IPS-18c (cell line): ENCODE measurements around the gene RFTN2.
"Not testable (repeated sequence)": the region's sequence is repeated elsewhere in the genome, so short reads cannot be mapped to it uniquely, and the experiment has no call there.

Experiments
- H3K4me3 ChIP-seq: 2 replicates; pipeline ENCODE4 v1.7.0; 2013; ENCODE audit warnings: low read depth, mild to moderate bottlenecking, low read length, moderate library complexity; ENCODE audit not compliant: insufficient read depth
- H3K9me3 ChIP-seq: one replicate; pipeline ENCODE4 v1.6.1; 2013; ENCODE audit warnings: mild to moderate bottlenecking, low read length, moderate library complexity; ENCODE audit not compliant: control insufficient read depth, insufficient read depth

RFTN2 gene

DNA sequence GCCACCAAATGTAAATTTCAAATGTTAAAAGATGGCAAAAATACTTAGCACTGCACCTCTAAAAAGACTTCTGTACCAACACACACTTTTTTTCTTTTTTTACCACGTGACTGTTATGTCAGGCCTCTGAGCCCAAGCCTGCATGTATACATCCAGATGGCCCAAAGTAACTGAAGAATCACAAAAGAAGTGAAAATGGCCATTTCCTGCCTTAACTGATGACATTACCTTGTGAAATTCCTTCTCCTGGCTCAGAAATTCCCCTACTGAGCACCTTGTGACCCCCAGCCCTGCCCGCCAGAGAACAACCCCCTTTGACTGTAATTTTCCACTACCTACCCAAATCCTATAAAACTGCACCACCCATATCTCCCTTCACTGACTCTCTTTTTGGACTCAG lies 97.1 kb downstream of the RFTN2 start:
- not testable (repeated sequence) for H3K9me3 ChIP-seq, H3K4me3 ChIP-seq

DNA sequence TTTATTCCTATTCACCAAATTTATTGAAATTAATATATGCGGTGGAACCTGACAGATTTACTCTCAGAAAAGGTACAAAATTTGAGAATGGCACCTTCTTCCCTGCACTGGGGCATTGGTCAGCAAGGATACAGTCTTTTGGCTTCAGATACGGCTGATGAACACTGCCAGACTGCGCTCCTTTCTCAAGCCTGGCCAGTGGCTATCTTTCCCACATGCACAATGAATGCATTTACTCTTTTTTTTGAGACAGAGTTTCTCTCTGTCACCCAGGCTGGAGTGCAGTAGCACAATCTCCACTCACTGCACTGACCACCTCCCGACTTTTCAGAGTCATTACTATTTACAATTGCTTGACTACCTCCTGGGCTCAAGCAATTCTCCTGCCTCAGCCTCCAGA lies 97.9 kb downstream of the RFTN2 start:
- Histone ChIP-seq H3K9me3 (peaks cover 7% of the 10 kb centered on the region), H3K4me3 (no peak overlapping the region)

DNA sequence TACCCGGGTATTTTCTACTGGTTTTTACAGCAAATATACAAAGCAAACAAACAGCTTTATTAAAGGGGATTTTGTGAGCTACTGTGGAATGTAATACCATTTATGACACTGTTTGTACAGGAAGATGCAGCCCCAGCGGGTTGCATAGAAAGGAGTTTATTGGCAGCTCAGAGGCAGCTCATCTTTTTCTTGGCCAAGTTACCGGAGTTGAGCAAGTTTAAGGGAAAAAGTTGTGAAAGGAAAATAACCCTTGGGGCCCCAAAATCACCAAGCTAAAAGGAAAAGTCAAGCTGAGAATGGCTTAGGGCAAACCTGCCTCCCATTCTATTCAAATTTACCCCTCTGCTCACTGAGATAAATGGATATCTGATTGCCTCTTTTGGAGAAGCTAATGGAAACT lies 98.8 kb downstream of the RFTN2 start:
- Histone ChIP-seq H3K4me3 (no peak overlapping the region), H3K9me3 (peaks cover 7% of the 10 kb centered on the region)

DNA sequence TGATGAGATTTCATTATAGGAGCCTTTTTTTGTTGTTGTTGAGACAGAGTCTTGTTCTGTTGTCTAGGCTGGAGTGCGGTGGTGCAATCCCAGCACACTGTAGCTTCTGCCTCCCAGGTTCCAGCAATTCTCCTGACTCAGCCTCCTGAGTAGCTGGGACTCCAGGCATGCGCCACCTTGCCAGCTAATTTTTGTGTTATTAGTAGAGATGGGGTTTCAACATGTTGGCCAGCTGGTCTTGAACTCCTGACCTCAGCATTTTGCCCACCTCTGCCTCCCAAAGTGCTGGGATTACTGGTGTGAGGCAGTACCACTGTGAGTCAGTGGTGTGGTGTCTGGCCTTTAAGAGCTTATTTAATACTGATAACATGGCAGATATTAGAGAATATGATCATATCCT lies 99.4 kb downstream of the RFTN2 start:
- no peak overlapping the region for H3K4me3 ChIP-seq

DNA sequence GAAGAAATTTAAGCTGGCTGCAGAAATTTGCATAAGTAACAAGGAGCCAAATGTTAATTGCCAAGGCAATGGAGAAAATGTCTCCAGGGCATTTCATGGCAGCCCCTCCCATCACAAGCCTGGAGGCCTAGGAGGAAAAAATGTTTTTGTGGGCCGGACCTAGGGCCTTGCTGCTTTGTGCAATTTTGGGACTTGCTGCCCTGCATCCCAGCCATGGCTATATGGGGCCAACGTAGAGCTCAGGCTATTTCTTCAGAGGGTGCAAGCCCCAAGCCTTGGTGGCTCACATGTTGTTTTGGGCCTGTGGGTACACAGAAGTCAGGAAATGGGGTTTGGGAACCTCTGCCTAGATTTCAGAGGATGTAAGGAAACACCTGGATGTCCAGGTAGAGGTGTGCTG lies 101.8 kb downstream of the RFTN2 start:
- H3K4me3 ChIP-seq = no peak overlapping the region
- peaks cover 7% of the 10 kb centered on the region for H3K9me3 ChIP-seq

More for the DNA sequence above, 99.4 kb downstream of the RFTN2 start:
- peaks cover 7% of the 10 kb centered on the region for H3K9me3 ChIP-seq

DNA sequence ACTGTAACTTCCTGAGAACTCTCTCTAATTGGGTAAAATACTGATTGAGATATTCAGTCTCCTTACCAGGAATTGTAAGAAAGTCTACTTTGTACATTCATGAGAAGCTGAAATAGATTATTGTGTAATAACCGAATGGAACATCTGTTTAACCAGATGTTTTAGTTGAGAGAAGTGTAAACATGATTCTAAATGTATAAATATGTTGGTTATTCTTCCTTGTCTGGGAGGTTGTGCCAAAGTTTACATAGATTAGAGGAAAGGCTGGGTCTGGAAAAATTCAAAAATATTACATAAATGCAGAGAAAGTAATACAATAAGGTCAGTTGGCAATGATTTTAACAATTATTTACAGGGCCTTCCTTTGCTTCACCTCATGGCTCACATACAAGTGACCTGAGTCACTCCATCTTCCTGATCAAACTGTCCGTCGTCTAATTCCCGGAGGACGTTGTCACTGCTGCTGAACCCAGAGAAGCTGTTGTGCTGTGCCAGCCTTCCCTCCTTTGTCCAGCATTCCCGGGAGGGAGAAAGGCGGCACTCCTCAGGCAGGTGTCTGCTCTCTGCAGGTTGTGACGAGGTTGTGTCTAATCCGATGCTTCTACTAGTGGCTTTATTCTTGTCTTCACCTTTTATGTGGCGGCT lies 103.6 kb downstream of the RFTN2 start:
- no peak overlapping the region for H3K4me3 ChIP-seq
- peaks cover 7% of the 10 kb centered on the region for H3K9me3 ChIP-seq

DNA sequence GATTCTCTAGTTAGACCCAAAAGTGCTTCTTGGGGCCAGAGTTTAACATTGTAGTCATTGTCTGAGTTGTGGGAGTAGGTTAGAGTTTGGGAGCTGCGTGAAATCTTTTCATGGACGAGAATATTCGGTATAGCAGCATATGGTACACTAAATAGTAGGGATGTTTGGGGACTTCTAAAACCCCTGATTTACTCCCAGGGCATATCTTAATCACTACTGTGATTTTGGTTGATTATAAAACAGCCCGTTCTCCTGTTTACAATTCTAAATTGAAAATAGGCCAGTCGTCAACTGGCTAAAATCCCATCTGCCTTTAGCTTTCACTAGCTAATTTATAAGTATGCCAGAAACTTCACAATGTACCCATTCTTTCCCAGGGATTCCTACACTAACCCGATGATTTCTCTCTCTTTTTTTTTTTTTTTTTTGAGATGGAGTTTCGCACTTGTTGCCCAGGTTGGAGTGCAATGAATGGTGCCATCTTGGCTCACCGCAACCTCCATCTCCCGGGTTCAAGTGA lies 115.2 kb downstream of the RFTN2 start:
- Histone ChIP-seq H3K9me3 (no peaks in the 10 kb centered on the region), H3K4me3 (no peak overlapping the region)

DNA sequence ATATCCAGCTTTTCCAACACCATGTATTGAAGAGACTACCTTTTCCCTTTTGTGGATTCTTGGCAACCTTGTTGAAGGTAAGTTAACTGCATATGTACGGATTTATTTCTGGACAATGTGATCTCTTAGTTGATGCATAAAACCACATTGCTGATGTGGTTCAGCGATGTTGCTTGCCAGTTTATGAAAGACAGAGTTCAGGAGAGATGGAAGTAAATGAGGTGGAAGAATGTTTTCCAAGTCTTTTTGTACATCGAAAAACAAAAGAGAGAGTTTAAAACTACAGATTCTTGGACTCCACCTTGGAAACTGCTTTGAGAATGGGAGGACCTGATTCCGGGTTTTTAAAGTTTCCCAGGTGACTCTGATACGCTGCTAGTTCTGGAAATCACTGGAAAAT lies 115.7 kb downstream of the RFTN2 start:
- H3K9me3 ChIP-seq = no peaks in the 10 kb centered on the region

DNA sequence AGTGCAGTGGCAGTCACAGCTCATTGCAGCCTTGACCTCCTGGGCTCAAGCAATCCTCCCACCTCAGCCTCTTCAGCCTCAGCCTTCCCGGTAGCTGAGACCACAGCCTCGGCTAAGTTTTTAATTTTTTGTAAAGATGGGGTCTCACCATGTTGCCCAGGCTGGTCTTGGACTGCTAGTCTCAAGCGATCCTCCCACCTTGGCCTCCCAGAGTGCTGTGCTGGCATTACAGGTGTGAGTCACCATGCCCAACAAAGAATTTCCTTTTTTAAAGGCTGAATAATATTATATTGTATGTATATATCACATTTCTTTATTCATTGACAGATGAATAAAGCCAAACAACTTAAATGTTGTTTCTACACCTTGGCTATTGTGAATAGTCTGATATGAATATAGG lies 117.0 kb downstream of the RFTN2 start:
- Histone ChIP-seq H3K9me3 (no peaks in the 10 kb centered on the region), H3K4me3 (no peak overlapping the region)

More for the DNA sequence above, 115.7 kb downstream of the RFTN2 start:
- no peak overlapping the region for H3K4me3 ChIP-seq

DNA sequence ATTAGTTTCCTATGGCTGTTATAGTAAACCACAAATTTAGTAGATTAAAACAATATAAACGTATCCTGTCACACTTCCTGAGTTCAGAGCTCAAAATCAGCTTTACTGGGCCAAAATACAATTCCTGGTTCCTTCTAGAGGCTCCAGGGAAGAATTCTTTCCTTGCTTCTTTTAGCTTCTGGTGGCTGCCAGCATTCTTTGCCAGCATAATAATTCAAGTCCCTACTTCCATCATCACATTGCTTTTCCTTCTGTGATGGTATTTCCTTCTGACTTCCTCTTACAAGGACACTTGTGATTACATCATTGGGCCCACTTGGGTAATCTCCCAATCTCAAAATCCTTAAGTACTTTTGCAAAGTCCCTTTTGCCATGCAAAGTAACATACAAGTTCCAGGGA lies 118.9 kb downstream of the RFTN2 start:
- no peaks in the 10 kb centered on the region for H3K9me3 ChIP-seq
- no peak overlapping the region for H3K4me3 ChIP-seq

DNA sequence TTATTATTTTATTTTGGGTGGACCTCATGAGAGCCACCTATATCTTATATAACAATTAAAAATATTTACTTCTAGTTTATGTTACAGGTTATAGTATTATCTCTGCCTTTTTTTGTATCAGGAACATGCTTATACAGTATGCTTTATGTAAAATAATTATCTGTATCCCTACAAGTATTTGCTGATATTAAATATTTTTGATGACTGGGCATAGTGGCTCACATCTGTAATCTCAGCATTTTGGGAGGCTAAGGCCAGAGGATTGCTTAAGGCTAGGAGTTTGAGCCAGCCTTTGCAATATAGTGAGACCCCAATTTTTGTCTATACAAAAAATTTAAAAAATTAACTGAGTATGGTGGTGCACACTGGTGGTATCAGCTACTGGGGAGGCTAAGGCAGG lies 119.9 kb downstream of the RFTN2 start:
- Histone ChIP-seq H3K9me3 (no peaks in the 10 kb centered on the region), H3K4me3 (no peak overlapping the region)

DNA sequence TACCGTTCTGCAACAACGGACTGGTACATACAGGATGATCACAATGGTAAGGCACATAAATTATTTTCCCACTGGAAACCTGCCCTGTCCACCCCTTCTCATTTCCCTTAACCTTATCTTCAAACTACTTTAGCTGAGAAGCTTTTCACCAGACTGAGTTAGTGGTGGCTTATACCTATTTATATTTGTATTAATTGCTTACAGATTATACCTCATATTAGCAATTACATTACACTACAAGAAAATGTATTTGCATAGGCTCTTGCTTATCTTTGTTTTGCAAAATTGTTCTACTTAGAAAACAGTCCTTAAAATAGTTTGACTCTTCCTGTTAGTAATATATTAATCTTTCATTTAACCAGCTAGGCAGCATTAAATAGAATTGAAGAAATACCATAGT lies 124.1 kb downstream of the RFTN2 start:
- H3K4me3 ChIP-seq, H3K9me3 ChIP-seq: not testable (repeated sequence)

DNA sequence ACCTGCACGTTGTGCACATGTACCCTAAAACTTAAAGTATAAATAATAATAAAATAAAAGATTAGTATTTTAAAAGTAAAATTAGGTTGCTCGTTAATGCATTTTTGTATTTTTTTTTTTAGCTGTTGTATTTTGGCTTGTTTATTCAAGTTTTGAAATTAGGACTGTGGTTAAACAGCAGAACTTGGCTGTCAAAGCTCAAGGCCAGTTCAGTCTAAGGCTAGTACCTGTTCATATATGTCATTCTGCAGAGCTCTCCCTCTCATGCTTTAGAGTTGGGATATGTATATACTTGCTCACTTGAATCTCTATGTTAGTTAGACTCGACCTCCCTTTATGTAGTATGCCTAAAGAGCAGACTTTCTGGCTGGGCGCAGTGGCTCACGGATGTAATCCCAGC lies 126.8 kb downstream of the RFTN2 start:
- Histone ChIP-seq H3K4me3 (no peak overlapping the region), H3K9me3 (no peaks in the 10 kb centered on the region)

DNA sequence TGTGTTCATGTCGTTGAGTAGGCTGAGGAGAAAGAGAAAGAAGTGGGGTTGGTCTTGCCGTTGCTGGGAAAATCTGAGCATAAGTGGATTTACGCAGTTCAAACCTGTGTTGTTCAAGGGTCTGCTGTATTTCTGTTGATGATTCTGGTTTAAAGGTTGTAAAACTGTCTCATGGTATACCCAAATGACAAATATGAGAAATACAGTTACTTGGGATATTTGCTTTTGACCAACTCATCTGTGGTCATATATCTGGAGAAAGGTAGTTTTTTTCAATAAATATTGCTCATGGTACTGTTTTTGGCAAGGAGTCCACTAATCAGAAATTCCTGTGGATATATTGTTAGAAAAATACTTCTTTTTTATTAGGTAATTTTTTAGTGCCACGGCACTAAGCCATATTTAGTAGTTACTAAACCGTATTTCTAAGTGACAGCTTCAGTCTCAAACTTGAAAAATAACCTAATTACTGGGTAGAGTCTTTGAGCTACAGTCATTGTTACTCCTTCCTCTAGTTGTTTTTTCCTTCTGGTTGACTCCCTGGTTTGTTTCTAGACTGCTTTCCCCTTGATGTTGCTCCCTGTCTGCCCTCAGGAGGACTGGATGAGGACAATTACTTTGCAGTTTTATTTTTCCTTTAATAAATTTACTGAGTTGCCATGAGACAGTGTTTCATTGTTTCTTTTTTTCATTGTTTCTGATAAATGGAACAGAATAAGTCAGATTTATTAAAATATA lies 128.1 kb downstream of the RFTN2 start:
- Histone ChIP-seq H3K4me3 (no peak overlapping the region), H3K9me3 (no peaks in the 10 kb centered on the region)

DNA sequence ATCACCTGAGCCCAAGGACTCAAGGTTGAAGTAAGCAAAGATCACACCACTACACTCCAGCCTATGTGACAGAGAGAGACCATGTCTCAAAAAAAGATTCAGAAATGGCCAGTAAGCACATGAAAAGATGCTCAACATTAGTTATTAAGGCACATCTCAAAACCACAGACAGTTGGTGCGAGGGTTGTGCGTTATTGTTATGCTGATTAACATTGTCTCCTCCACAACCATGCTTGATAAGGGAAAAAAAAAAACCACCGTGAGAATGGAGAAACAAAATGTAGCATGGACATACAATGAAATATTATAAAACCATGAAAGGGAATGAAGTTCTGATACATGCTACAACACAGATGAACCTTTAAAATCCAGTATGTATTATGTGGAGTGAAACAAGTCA lies 132.2 kb downstream of the RFTN2 start:
- H3K9me3 ChIP-seq = no peaks in the 10 kb centered on the region
- no peak overlapping the region for H3K4me3 ChIP-seq

DNA sequence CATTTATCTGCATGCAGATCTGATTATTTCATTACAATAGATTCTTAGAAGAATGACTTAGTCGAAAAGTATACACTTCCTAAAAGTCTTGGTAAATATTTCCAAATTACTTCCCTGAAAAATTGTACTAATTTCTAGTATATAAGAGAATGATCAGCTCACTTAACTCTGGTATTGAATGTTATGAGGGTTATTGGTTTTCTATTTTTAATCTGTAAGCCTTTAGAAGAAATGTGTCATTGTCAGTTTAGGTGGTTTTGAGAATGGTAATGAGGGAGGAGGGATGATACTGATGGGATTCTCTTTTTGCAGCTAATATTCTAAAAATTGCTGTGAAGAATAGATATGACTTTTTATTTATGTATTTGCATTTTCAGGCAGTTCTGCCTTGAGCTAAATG lies 135.7 kb downstream of the RFTN2 start:
- Histone ChIP-seq H3K9me3 (no peaks in the 10 kb centered on the region), H3K4me3 (no peak overlapping the region)

DNA sequence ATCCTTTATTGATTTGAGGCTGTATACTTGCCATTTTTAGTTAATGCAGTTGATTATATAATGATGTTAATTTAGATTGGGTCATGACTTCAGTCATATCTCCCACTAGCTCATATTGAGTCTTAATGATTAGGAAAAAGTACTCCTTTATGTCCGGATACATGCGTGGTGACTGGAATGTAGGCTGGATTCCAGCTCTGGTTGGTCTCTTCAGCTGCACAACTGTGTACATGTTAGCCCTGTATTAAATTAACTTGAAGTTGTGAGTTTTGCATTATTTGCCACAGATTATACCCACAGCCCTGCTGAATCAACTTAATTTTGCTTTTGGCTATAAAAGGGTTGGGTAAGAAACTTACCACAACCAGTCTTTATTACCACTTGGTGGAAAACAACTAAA lies 137.0 kb downstream of the RFTN2 start:
- Histone ChIP-seq H3K4me3 (no peak overlapping the region), H3K9me3 (no peaks in the 10 kb centered on the region)
